ENCODE measurements around the gene SLC39A9.

- TF ChIP-seq SP1 (IDR thresholded peaks at IDR 0.05) = no peak
- no peak for TF ChIP-seq FOXK2 (IDR thresholded peaks at IDR 0.05)
- TF ChIP-seq BHLHE40 (IDR thresholded peaks at IDR 0.05; ENCODE audit: borderline replicate concordance) = no peak
- no peak for TF ChIP-seq LEF1 (IDR thresholded peaks at IDR 0.05; ENCODE audit: borderline replicate concordance)
- no peak for TF ChIP-seq ELF4 (IDR thresholded peaks at IDR 0.05)
- TF ChIP-seq ZNF384 (IDR thresholded peaks at IDR 0.05) = no peak
- no peak for TF ChIP-seq TARDBP (IDR thresholded peaks at IDR 0.05)
- TF ChIP-seq L3MBTL2 (conservative IDR thresholded peaks at IDR 0.05) = no peak
- no peak for TF ChIP-seq FOXA1 (IDR thresholded peaks at IDR 0.05)
- TF ChIP-seq HDGF (IDR thresholded peaks at IDR 0.05; ENCODE audit: borderline replicate concordance) = no peak
- 0 out of 2 replicates have a peak, but pooled peaks have one; percentile 1 for TF ChIP-seq PKNOX1 (IDR thresholded peaks at IDR 0.05)
These were observed 33.9 kb downstream of the SLC39A9 start for GRCh38 chr14:69432364-69432763.
